ENCODE results near the gene FNDC3B.

Gene FNDC3B

DNA sequence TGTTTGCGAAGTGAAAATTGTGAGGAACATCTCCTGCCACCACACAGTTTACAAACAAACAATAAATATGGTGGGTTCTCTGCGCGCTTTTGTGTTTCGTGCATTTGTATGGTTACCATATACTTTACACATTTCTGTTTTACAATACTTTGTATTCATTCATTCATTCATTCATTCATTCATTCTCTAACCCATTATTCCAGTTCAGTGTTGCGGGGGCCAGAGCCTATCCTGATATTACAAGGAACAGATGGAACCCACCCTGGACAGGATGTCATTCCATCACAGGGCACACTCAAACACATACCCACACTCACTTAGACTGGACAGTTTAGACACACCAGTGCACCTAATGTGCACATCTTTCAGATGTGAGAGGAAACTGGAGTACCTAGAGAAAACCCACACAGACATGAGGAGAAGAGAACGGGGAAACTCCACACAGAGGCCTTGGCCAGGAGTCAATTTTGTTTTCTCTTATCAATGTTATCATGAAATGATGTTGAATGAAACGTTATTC, 160.5 kb downstream of the FNDC3B start:
- DNase-seq = no peak

DNA sequence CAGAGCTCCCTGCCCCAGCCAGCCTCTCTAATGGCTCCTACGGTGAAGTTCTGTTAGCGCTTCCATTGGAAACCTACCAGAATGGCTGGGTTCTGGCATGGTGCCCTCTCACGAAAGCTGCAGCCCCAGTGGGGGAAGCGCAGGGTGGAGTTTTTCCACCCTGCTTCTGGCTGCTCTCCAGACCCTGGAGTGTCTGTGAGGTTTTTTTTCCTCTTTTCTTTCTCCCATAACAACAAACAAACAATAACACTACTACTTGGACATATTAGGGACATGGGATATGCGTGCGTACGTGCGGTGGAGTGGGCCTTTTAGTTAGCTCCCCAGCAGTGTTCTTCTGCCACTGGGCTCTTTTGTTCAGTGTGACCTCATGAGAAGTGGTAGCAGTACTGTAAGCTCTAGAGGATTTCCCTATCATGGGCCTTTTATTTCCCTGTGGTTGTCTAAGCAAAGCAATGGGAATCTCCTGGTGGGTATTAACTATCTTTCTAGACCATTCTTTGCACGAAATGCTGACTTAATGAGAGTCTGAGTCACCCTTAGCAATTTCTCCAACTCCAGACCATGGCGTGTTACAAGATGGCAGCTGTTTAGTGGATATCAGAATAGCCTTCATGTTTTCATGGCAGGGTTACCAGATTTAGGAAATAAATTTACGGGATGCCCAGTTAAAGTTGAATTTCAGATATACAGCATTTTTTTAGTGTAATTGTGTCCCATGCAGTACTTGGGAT, 161.9 kb downstream of the FNDC3B start:
- no peak for DNase-seq

DNA sequence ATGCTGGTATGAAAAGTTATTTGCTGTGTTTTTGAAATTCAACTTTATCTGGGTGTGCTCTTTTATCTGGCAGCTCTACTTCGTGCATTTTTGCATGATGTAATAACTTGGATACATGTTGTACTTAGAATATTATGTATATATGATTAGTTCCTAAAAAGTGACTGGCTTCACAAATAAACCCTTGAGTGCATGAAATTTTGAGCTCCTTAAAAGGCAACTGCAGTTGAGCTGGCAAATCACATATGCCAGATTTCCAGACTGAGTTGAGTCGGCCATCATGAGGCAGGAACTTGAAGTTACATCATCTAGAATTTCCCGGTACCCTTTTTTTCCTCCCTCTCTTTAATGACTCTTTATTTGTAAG, 162.5 kb downstream of the FNDC3B start:
- DNase-seq = no peak

DNA sequence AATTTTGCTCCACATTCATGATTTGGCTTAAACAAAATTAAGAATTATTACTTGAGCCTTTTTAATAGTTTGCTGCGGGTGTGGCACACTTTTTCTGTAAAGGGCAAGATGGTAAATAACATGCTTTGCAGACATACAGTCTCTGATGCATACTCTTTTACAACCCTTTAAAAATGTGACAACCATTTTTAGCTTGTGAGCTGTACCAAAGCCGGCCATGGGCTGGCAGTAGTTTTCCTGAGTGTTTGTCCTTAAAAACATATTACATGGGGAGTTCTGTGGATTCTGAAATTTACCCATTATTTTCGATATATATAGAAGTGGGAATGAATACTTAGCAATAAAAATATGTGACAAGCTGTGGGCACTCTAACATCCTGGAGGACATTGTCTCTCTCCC, 163.4 kb downstream of the FNDC3B start:
- no peak for DNase-seq

DNA sequence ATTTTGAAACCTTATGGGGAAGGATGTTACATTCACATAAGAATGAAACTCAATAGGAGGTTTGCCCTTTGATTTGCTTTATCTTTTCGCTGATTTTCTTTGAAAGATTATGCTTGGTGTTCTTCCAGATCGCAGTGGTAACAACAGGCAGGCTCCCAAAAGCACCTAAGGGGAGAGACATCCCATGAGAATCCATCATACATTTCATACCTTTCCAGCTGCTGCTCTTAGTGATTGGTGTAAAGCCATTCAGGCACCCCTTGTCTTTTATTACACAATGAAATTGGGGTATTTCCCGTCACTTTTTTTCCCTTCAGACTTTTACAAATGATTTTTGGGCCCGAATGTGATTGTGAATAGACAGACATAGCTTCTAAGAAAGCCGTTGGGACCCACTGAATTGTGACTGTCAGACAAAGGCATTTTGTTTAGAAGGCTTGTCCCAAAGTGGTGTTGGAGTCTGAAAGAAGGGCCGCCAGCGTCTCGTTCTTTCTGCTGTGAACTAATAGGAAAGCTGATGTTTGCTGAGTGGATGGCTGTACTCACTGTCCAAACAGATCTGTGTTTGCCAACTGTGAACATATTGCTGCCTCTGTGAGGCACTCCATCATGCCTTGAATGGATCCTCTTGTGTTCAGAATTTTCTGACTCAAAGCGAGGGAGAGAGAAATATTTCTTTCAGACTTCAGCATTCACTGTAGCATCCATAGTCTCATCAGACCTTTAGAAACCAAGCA, 164.3 kb downstream of the FNDC3B start:
- no peak for DNase-seq

DNA sequence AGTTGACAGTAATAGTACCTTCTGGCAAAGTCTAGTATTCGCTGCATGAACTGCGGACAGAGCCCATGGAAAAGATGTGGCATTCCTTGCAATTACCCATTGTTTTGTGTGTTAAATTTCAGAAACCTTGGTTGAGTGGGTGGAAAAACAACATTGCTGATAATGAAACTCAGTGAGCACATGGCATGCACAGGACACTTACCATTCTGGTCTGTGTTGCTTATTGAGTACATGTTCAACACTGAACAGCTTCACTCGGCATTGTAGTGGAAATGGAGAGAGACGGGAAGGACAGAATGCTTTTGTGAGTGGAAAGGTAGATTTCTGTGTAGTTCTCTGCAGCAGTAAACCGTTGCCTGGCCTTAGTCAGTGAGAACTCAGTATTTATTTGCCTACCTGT, 165.3 kb downstream of the FNDC3B start:
- no peak for DNase-seq

DNA sequence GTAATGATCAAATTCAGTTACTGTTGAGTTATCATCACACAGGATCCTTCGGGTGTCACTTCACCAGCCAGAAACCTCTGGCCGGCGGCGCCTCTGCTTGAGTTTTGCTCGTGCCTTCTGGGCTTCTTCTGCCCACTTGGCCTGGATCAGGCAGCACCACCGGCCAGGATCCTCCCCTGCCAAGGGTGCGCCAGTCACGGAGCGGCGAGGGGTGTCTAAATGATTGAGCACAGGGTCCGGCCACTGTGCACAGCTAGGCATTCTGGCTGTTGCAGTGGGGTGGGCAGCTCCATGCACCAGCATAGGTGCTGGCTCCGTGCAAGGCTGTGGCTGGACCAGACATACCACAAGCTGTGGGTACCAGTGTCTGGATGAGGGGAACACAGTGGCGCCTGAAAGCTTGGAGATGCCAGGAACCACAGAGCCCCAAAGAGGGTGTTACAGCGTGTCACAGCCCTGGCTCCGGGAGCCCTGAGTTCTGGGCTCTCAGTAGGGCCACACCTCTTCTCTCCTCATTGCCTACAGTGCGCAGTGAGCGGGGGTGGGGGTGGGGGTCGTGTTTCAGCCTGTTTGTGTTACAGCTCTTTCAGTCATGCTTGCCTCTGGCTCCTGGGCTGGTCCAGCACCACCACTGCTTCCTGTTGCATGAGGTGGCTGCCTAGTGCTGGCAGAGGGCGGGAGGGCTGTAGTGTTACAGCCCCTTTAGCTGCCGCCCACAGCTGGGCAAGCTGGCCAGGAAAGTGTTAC, 169.4 kb downstream of the FNDC3B start:
- no peak for DNase-seq

DNA sequence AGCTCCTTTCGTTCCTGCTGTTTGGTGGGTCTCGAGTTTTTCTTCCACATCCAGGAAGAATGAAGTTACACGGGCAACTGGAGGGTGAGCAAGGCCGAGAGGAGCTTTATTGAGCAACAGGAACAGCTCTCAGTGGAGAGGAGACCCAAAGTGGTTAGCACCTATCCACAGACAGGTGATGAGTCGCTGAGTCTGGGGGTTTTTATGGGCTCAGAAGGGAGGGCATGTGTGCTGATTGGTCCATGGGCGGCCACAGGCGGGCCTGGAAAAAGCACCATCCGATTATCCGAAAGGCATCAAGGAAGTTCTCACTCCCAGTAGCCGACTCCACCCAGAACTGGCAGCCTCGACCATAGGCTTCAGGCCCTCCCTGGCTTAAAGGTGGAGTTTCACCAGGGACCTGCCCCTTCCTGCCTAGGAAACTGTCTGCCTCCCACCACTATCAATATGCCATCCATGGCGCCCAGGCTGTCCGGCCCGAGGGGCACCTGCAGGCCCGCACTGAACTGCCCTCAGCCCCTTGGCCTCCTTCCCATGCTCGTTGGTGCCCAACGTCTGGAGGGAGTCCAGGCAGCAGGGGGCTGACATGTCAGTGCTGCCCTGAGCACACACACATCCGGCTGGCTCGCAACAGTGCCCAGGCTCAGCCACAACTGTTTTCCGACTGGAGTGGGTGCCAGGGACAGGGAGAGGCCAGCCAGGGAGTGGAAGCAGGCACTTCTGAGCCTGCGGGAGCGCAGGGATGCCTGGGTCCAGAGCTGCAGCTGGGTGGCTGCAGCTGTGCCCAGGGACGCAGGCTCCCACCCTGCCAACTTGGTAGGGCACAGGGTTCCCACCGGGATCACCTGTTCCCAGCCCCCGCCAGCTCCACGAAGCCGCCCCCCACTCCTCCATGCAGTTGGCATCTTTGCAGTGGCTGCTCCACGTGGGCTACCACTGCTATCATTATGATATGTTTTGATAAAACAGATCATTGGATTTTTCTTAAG, 170.2 kb downstream of the FNDC3B start:
- no peak for DNase-seq

DNA sequence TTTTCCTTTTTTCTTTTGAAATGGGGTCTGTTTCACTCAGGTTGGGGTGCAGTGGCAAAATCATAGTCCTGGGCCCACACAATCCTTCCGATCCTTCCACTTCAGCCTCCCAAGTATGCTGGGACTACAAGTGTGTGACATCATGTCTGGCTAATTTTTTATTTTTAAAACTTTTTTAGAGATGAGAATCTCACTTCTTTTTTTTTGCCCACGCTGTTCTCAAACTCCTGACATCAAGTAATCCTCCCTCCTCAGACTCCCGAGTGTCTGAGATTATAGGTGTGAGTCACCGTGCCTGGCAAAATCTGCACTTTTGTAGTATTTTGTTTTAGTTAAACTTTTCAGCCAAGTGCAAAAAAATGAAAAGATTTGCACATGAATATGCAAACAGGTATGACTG, 171.0 kb downstream of the FNDC3B start:
- no peak for DNase-seq

DNA sequence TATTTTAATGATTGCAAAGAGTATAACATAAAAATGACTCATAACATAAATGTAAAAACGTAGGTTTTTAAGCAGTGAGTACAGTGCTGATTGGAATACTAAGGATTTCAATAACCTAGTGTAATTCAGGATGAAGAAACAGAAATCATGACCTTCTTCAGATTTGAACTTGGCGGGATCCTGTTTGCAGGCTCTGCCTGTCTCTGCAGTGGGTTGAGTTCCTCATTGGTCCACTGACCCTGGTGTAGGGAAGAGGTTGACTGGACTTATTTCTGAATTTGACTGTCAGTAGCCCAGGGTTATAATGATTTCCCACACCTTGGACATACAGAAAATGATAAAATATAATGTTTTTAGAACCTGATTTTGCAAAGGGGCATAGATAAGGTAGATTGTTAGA, 171.7 kb downstream of the FNDC3B start:
- no peak for DNase-seq

DNA sequence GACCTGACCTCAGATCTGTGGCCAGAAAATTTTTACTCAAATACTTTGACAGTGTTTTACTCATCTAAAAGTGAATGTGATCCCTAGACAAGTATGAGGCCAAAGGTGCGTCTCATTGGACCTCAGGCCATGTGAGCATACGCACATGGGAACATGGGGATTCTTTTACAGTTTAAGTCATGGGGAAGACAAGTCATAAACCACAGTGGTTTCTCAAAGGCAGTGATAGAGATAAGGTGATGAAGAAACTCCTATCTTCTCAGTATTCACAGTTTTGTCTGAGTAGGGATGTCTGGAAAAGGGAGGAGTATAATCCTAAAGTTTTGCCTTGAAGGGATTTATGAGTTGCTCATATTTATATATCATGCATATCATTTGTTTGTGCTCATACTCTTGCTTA, 173.8 kb downstream of the FNDC3B start:
- peak in 1 of 2 donors; percentile 10 for DNase-seq

DNA sequence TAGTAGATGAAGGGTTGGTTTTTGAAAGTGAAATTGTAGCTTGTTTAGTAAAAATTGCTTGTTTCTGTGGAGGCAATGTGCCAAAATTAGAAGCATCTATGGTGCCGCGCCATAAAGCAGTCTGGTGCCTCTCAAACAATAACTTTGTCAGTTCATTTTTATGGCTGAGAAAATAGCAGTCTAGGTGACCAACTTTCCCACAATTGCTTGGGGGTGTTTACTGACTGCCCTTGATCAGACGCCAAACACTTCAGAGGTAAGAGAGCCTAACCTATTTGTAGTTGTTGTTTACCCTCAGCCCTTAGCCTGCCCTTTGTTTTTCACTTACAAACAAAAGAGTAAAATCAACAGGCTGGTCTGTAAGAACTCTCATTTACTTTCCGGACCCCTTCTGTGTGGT, 174.5 kb downstream of the FNDC3B start:
- DNase-seq = no peak

DNA sequence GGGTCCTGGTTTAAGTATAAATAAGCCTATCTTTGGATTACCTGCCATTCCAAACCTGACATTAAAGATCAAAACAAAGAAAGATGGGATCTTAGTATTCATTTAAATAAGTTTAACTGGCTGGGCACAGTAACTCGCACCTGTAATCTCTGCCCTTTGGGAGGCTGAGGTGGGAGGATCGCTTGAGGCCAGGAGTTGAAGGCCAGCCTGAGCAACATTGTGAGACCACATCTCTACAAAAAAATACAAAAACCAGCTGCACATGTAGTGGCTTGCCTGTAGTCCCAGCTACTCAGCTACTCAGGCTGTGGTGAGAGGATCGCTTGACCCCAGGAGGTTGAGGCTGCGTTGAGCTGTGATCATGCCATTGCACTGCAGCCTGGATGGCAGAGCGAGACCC, 176.9 kb downstream of the FNDC3B start:
- DNase-seq = no peak

DNA sequence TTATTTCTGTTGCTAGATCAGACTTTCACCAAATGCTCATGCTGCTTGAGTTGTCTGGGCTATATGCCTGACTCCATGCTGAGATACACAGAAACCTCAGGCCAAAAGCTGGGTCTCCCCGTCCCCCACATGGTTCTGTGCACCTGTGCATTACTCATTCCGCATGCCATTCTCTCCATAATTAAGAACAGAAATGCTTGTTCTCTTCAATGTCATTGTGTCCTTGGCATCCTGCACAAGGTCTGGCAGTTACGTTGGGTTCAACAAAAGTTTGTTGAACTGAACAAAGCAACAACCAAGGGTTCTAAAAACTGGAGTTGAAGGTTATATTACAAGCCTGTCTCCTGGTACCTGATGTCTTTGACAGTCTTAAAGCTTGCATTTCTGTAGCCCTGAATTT, 177.5 kb downstream of the FNDC3B start:
- DNase-seq = no peak

DNA sequence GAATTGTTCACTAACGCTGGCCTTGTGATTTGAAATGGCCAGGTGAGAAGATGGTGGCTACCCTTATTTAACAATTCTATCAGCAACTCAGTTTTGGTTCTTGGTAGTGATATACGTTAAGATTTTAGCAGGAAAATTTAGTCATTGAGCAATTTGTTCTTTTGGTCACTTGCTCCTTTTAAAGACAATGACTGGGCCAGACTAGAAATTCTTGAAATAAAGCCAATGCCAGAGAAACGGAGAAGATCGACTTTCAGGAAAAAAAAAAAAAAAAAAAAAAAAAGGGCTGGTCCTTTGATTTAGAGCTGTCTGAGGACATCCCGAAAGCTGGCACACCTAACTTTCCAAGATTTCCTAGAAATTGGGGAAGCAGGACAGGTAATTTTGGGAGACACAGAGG, 178.5 kb downstream of the FNDC3B start:
- DNase-seq = no peak

DNA sequence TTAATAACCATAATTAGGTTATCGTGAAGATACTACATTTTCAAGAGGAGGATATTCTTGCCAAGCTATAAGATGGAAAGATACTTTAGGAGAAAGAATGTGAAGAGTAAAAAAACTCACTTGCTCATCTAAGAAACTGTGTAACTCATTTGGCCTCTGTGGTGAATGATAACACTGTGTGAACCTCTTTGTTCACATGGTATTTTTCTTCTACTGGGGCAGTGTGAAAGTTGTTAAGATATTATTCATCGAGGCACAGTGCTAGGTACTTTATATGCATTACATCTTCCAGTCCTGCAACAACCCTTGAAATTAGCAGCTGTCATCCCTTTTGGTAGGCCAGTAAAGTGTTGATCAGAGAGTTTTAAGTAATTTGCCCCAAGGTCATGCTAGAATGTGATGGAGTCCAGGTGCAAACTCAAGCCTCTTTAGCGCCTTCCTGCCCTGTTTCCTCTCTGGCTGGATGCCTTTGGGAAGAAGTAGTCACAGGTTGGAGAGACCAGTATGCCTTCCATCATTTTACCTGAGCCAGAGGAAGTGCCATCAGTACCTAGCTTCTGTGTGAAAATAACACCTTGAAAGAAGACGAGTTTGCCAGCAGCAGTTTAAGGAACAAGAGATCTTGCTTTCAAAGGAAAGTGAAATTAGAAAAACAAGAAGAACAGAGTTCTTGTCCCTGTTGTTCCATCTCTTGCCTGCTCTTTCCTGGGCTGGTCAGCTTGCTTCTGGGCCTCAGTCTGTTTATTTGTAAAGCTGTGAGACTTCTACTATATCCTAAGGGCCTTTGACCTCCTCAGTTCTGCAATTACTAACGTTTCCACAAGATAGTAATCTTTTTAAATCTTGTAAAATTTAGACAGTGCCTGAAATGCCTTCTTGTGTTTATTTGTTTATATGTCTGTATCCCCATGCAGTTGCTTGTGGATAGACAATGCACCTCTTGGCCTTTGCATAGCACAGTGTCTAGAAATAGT, 179.3 kb downstream of the FNDC3B start:
- DNase-seq = no peak

DNA sequence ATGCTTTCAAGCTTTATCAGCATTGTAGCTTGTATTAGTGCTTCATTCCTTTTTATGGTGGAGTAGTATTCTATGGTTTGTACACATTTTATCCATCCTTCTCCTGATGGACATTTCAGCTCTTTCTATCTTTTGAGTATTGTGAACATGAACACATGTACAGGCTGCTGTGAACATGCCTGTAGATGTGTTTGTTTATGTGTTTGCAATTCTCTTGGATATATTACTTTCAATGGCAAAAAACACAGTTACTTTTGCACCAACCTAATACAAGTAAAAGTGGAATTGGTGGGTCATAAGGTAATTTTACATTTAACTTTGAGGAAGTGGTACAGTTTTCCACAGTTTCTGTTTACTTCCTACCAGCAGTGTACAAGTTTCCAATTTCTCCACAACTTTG, 180.4 kb downstream of the FNDC3B start:
- DNase-seq = no peak

DNA sequence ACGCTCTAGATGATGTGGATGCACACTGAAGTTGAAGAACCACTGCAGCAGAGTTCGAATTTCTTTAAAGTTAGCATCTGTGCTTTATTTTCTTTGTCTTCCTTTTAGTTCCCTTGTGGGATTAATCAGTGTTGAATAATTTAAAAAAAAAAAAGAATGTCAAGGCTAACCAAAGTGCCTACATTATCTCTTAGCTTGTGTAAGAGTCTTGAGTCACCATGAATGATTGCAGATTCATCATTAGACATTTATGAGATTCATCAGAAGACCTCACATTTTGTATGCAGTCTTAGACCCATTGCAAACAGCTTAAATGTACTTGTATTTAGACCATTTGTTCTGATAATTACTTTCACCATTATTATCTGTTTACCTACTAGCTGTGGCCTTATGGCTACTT, 182.2 kb downstream of the FNDC3B start:
- no peak for DNase-seq

DNA sequence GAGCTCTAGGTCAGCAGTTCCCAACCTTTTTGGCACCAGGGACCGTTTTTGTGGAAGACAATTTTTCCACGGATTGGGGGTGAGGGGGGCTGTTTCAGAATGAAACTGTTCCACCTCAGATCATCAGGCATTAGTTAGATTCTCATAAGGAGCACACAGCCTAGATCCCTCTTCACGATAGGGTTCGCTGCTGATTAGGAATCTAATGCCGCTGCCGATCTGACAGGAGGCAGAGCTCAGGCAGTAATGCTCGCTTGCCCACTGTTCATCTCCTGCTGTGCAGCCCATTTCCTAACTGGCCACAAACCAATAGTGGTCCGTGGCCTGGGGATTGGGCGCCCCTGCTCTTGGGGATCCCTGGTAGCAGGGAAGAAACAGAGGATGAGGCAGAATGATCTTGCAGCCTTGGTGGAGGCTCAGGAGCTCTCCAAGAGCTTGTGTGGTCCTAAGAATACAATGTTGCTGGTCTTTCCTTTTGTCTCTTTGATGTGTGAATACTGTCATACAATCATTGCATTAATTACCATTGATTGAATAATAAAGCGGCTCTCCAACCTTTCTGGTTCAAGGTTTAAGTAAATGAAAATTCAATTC, 183.2 kb downstream of the FNDC3B start:
- DNase-seq = no peak

DNA sequence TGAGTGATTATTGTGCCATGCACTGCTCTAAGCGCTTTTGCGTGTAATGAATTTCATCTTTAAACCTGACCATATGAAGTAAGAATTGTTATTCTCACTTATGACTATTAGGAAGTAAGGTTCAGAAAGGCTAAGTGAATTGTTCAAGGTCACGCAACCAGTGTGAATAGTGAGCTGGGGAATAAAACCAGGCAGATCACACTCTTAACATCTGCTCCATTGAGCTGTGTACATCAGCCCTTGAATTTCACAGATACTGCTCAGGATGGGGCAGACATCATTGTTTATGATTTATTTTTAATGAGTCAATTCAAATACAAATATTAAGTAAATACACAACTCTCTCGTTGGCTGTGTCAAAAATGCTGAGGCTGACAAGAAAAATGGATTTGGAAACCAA, 184.5 kb downstream of the FNDC3B start:
- DNase-seq = no peak

Data from stimulated activated CD4-positive, alpha-beta T cell treated with anti-CD3 and anti-CD28 coated beads, Interleukin-2, amount 100 ng/mL, for 24 hours (primary cell).